GM18526 (cell line): ENCODE data around the gene PHLPP2.

Source experiments
- POLR2A ChIP-seq: IDR thresholded peaks from 3 replicates; pipeline ENCODE4 v1.6.1; 2011; ENCODE audit not compliant: insufficient read length; ENCODE audit errors: extremely low read depth

Gene PHLPP2

DNA sequence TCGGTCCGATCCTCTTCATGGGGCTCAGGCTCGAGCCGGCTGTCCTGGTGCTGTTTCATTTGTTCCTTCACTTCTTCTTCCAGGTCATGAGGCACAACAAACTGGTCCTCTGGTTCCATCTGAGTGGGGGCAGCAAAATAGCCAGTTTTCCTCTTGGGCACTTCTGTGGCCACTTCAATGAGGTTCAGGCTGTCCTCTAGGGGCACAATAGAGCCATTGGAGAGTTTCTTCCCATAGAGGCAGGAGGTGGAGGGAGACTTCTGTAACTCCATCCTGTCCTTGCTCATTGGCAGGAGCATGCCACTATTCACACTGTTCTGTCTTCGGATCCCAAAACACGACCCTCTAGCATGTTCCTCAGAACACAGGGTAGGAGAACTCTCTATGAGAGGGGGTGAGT is 75.6 kb downstream of the PHLPP2 start:
- TF ChIP-seq POLR2A, result no peak

DNA sequence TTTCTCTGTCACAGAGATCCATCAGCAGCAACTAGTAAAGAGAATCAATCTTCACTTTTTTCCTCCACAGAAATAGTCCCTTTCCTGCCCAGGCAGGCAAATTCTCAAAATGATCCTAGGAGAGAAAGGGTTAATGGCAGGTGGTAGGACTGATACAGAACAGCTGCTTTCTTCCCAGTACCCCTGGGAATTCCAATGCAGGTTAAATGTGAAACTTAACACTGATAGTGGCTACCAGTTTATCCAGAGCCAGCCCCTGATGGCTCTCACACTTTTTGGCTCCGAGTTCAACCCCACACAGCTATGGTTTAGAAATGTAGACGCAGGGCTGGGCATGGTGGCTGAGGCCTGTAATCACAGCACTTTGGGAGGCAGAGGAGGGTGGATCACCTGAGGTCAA is 76.3 kb downstream of the PHLPP2 start:
- no peak for TF ChIP-seq POLR2A

DNA sequence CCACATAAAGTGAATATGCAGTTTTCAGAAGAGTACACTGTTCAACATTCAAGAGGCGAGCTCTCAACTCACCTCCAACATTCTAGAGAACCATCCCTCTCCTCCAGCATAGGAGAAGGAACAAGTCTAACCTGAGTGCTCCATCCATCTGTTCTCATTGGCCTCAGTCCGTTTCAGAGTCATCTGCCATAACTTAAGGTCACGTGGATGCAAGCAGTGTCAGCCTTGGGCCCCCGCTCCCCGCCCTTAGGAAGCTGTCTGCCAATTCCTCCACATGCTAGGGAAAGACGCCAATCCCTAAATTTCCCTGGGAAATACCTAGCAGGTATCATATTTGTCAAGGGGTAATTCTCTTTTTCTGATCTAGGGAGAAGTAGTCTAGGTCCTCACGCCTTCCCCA is 77.1 kb downstream of the PHLPP2 start:
- no peak for TF ChIP-seq POLR2A

DNA sequence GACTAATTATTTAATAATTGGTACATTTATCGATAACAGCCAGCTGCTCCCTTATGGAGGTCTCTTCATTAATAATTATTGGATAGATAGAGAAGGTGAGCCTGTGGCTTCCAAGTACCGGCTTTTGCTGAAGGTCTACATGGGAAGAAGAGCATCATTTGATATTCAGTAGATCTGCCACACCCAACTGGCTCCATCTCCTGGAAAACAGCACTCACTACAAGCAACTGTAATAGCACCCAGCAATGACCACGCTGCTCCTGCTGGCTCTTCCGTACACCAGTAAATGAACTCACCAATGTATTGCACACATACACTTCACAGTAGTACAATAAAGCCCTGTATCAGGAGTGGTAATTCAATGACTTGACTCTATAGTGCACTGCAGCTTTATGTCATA is 79.1 kb downstream of the PHLPP2 start:
- no peak for TF ChIP-seq POLR2A

DNA sequence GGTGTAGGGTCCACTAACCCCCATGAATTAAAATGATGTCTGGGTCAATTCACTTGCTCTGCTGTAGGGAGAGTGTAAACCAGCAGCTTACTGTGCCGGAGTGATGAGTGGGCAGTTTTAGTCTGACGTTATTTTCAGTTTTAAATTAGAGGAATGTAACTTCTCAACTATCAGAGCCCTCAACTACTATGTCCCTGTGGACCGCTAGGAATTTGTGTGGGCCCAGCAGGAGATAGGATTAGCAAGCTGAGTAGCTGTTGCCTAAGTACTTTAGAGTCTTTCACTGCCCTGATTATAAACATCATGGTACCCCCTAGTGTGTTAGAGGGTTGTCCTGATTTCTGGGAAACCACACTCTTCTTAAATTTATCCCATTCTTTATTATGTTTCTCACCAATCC is 87.1 kb downstream of the PHLPP2 start:
- no peak for TF ChIP-seq POLR2A

DNA sequence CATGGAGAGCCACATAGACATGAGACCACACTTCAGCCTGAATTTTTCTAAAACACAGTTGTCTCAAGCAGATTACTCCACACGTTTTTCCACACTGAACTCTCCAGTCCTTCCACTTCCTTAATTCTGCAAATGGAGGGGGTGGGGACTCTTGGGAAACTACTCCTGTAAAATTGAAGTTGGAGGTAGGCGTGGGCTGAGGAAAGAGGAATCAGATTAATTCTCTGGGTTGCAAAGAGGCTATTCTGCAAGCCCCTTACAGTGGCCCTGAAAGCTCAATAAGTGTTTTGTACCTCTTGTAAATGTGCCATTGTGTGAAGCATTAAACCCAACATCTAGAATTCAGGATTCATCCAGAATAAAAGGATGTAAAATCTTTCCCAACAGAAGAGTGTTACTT is 88.9 kb downstream of the PHLPP2 start:
- TF ChIP-seq POLR2A, result no peak

DNA sequence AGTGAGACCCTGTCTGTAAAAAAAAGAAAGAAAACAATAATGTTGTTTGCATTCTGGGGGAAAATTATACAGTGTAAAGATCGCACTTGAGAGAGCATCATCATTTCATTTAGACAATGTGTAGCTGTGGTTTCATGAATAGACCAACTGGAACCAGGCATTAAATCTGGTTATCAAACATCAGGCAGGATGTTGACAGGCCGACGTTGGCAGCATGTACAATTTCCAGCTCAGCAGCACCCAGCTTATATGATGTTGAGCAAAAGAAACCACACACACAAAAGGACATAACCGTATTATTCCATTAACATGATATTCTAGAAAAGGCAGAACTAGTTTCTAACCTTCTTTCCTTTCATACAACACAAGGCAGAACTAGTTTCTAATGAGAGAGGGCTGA is 92.7 kb downstream of the PHLPP2 start:
- TF ChIP-seq POLR2A, result no peak

DNA sequence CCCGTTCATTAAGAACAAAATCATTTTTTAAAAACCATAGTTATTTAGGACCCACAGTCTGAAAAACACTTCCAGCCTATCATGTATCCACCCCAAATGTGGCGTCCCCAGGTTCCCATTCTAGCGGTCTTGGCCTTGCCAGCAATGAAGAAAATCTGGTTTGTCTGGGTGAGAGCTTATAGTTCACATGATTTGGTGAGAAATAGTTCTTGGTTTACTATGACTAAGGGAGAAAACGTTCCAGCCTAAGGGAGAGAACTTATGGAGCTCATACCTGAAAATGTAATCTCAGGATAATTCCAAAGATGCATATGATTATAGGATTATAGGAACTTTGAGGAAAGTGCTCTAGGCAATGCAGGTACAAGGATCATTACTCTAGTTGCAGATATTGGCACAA is 93.7 kb downstream of the PHLPP2 start:
- no peak for TF ChIP-seq POLR2A

DNA sequence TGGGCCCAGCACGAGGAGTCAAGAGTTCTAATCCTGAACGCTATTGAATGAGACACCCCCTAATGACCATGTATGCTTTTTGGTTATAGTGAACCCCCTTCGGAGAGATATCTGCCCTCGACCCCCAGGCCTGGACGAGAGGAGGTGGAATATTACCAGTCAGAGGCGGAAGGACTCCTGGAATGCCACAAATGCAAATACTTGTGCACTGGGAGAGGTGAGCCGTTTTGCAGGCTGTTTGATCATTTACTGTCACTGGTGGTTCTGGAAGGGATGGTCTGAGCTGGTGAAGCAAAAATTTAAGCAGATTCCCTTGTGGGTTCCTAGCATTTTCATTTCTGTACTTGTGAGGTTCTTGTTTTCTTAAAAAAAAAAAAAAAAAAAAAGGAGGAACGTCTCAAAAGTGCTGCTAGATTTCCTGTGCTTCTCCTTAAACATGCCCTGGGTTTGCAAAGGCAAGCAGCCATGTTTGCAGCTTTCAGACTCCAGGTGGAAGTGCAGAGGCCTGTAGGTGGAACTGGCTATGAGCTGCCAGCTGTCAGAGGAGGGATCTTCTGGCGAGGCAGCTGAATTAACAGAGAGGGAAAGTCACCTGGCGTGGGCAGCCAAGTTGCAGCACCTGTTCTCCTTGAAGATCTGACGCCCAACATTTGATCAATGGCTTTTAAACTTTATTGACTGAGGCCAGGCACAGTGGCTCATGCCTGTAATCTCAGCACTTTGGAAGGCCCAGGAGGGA is 95.1 kb downstream of the PHLPP2 start:
- TF ChIP-seq POLR2A, result no peak

DNA sequence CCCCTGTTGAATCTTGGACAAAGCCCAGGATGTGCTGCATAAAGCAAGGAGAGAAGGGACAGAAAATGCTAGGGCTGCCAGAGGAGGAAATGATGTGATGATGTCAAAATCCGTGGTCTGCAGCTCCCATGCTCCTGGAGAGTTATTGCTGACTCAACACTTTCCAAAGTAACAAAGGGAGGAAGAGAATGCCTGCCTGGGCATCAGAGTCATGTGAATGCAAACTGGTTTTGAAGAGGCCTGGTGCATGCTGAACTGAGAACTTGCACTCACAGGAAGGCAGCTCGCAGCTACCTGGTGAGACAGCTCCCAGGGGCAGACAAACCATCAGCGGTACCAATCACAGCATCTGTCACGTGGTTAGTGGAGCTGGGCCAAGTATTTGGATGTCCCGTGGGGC is 95.7 kb downstream of the PHLPP2 start:
- TF ChIP-seq POLR2A, result no peak

DNA sequence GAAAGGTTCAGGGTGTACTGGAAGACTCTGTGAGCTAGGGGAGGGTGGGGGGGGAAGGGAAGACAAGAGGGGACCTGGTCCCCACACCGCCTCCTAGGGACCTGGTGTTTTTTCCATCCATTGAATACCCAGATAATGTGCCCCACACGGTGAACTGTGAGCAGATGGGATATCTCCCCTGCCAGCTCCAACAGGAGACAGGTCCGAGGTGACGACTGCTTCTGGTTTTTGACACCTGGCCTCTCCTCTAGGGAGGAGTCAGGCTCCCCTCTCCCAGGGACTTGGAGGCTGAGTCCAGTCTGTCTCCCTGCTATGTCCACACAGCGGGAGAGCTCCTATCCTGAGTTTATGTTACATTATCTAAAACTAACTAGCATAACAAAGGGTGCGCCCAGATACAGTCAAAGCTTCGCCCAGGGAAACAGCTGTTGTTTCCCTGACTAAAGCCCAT is 96.7 kb downstream of the PHLPP2 start:
- no peak for TF ChIP-seq POLR2A

DNA sequence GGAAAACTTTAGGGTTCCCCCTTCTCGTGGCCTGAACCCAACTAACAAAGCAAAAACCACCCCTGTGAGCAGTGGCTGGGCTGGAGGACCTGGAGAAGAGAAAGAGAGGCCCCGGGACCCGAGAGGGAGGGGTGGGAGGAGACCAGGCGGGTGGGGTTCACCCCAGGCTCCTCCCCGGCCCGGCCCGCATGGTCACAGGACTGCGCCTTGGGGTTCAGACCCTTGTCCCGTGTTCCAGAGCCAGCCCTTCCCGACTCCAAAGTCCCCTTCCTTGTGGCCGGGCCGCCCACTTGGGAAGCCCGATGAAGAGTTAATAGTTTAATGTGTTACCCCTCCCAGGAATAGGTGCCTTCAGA is 97.7 kb downstream of the PHLPP2 start:
- no peak for TF ChIP-seq POLR2A

DNA sequence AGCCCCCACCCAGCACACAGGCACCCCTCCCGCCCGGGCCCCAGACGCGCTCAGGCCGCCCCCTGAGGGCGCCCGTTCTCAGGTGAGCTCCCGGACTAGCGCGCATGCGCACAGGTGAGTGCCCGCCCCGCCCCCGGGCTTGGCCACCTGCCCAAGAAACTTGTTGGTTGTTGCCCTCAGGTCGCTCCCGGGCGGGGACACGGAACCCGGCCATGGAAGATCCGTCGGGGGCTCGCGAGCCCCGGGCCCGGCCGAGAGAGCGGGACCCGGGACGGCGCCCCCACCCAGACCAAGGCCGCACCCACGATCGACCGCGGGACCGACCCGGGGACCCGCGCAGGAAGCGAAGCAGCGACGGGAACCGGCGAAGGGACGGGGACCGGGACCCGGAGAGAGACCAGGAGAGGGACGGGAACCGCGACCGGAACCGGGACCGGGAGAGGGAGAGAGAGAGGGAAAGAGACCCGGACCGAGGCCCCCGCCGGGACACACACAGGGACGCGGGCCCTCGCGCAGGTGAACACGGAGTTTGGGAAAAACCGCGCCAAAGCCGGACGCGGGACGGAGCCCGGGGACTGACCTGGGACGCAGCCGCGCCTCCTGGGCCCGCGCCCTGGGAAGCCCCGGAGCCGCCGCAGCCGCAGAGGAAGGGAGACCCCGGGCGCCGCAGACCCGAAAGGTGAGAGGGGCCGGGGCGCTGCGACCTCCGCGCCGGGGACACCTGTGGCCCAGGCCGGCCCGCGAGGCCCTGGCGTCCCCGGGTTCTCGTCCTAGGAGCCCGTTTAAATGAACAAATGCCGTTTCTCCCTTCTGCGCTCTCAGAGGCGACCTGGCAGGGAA is 98.3 kb downstream of the PHLPP2 start, which contains the start of gene MARVELD3:
Gene MARVELD3 (plus strand): TSS at position 167 of the 840 bp plus-strand sequence. CDS start 46 bp downstream, at position 213.
- no peak for TF ChIP-seq POLR2A

DNA sequence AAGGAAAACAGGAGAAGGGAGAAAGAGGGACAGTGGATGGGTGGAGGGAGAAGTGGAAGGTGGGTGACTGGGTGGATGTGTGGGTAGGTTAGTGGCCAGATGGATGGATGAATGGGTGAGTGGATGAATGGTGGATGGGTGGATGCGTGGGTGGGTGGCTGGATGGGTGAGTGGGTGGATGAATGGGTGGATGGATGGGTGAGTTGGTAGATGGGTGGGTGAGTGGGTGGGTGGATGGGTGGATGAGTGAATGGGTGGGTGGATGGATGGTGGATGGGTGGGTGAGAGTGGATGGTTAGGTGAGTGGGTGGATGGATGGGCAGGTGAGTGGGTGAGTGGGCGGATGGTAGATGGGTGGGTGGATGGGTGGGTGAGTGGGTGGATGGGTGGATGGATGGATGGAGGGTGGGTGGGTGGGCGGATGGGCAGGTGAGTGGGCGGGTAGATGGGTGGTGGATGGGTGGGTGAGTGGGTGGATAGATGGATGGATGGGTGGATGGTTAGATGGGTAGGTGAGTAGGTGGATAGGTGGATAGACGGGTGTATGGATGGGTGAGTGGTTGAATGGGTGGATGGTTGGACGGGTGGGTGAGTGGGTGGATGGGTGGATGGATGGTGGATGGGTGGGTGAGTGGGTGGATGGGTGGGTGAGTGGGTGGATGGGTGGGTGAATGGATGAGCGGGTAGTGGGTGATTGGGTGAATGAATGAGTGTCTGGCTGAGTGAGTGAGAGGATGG is 99.2 kb downstream of the PHLPP2 start:
- TF ChIP-seq POLR2A, result no peak

DNA sequence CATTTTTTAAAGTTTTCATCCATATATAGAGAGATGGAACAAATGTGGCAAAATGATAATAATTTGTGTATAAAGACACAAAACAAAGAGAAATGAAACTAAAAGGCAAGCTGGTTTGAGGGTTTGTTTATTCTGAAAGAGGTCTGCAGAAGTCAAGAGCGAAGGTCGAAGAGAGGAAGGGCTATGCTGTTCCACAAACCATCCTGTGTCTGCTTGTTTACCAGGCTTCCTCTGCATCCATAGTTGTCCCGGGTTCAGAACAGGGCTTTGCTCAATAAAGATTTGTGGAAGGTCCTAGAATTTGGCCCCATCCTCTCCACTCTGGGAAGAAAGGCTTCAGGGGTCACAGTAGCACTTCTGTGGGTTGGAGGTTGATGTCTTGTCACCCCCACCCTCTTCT is 100.9 kb downstream of the PHLPP2 start:
- TF ChIP-seq POLR2A, result no peak

DNA sequence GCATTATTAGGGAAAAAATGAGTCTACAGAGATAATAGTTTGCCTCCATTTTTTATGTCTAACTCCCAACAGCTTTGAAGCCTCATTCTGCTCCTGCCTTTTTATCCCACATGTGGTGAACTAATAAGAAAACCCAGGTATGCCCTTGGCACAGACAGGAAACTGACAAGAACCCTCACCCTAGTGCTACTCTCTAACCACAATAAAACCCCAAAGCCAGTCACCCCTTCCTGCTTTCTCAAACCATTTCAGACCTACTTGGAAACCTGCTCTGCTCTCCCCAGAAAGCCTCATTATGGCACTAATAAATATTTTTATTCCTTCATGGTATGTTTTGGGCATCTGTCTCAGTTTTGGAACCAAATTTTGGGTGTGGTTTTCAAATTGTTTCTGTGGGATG is 102.4 kb downstream of the PHLPP2 start:
- TF ChIP-seq POLR2A, result no peak
